H1 (cell line): ENCODE measurements around the gene LRRC3B. TPM values are rescaled to one million over a fixed set of nuclear protein-coding genes. Genes with fewer than 3 reads are reported as not detected.

ENCODE experiments used
- CHD1 ChIP-seq: IDR thresholded peaks from 2 replicates; pipeline ENCODE4 v1.6.1; 2012; ENCODE audit warnings: low read depth, low read length, improper control_type of control experiment
- FOSL1 ChIP-seq: IDR thresholded peaks from 2 replicates; pipeline ENCODE4 v1.6.1; 2011; ENCODE audit warnings: mild to moderate bottlenecking, low read depth, low read length, moderate library complexity; ENCODE audit not compliant: insufficient read depth
- POLR2A ChIP-seq, 2 experiments: IDR thresholded peaks; 1 replicate in 1 of 2; 2 replicates in 1 of 2; pipeline ENCODE4 v1.6.1; 2011; ENCODE audit warnings: low read depth in 2 of 2, low read length in 2 of 2, mild to moderate bottlenecking in 2 of 2; ENCODE audit errors: control extremely low read depth in 1 of 2
- RNF2 ChIP-seq: fragments of 200-900, 300-1000 bp; sonication (generic); IDR thresholded peaks from 2 replicates; pipeline ENCODE4 v1.7.1; 2016; ENCODE audit warnings: borderline replicate concordance, low read depth, mild to moderate bottlenecking, antibody characterized with exemption, low read length; ENCODE audit not compliant: poor library complexity, severe bottlenecking; ENCODE audit errors: missing control alignments
- SP2 ChIP-seq: IDR thresholded peaks from 2 replicates; pipeline ENCODE4 v1.6.1; 2012; ENCODE audit warnings: mild to moderate bottlenecking, low read length, inconsistent platforms
- TAF1 ChIP-seq: IDR thresholded peaks from 2 replicates; pipeline ENCODE4 v1.6.1; 2011; ENCODE audit warnings: mild to moderate bottlenecking, low read depth, low read length
- polyA plus RNA-seq, 7 experiments: library from polyadenylated mRNA; depleted of rRNA in 3 of 7; stranded (reverse) in 5 of 7; unstranded in 2 of 7; fragments of >200 nt in 5 of 7; fragments of 200-250 nt in 2 of 7; gene quantifications; 1 replicate in 5 of 7; 2 replicates in 1 of 7; 4 replicates in 1 of 7; pipeline versions ENCODE4 v1.2.1 to v1.2.3, GENCODE V29; 2011 to 2013; ENCODE audit warnings: missing spikeins in 2 of 7, mixed read lengths in 2 of 7
- total RNA-seq: library from RNA; stranded (reverse); fragmentation: NEBNext Ultra II Directional; extraction: Animal tissue kit (Norgen Biotek cat#: 25700); gene quantifications from 2 replicates; pipeline ENCODE4 v1.2.1, GENCODE V29; 2021

The LRRC3B gene
- total and polyA plus RNA-seq, 2 of the 8 experiments (the other 6 are each of a cell fraction or from before 2014, with no cell fraction given) = 1.6 to 3.1 TPM

- TF ChIP-seq POLR2A (IDR thresholded peaks at IDR 0.05; ENCODE audit: control extremely low read depth in 1 of 2, low read depth in 2 of 2, low read length in 2 of 2) (no peak), SP2 (no peak), RNF2 (no peak), FOSL1 (no peak), TAF1 (no peak), CHD1 (no peak)
These were observed 90.5 kb downstream of the LRRC3B start (continued) for GRCh38 chr3:26713091-26713490.
